ENCODE measurements around the gene SLC6A11. TPM values are rescaled to one million over a fixed set of nuclear protein-coding genes. Genes with fewer than 3 reads are reported as not detected.

SLC6A11 gene
- total and polyA plus RNA-seq, 3 donors from 2014 or later = 2.0 to 6.9 (median 3.9) TPM

DNA sequence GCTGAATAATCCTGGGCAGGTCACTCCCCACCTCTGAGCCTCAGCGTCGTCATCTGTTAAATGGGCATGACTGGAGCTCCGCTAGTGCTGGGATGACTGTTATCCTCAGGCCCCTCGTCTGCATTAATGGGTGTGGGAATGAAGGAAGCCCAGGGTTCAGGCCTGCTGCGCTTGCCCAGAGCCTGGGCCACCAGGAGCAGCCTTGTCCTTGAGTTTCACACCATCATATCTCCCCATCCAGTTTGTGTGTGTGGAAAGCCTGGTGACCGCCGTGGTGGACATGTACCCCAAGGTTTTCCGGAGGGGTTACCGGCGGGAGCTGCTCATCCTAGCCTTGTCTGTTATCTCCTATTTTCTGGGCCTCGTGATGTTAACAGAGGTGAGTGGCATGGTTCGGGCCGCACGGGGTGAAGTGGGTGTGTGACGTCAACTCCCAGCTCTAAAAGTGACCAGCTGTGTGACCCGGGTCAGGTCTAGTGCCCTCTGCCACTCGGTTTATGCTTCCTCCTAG lies 113.0 kb downstream of the SLC6A11 start:
- Histone ChIP-seq H3K27me3 (no peaks in the 10 kb centered on the region), H3K9me3 (no peaks in the 10 kb centered on the region), H3K27ac (no peak overlapping the region), H3K4me1 (peaks cover 11% of the 10 kb centered on the region), H3K36me3 (ENCODE audit: low read depth, missing control alignments) (no peaks in the 10 kb centered on the region), H3K4me3 (no peak overlapping the region)
- TF ChIP-seq CTCF (IDR thresholded peaks at IDR 0.05) = no peak
- TF ChIP-seq POLR2A (IDR thresholded peaks at IDR 0.05) = no peak
- no peak for DNase-seq
- intact Hi-C loops (cut with DNase I; ENCODE audit: low total_unique reads) = no loop called here
- WGBS, 2 donors = 88% methylated on average over 8 to 17 of the region's 17 CpGs

GRCh38 chr3:10929978-10930665 lies 114.1 kb downstream of the SLC6A11 start:
- Histone ChIP-seq H3K9me3 (no peaks in the 10 kb centered on the region), H3K27ac (no peak overlapping the region), H3K4me3 (no peak overlapping the region), H3K36me3 (ENCODE audit: low read depth, missing control alignments) (no peaks in the 10 kb centered on the region), H3K27me3 (no peaks in the 10 kb centered on the region), H3K4me1 (peaks cover 15% of the 10 kb centered on the region)
- no peak for DNase-seq
- intact Hi-C loops (cut with DNase I; ENCODE audit: low total_unique reads) = no loop called here
- TF ChIP-seq POLR2A (IDR thresholded peaks at IDR 0.05) (no peak), CTCF (IDR thresholded peaks at IDR 0.05) (no peak)
- 92 to 96% methylated on average over 9 of the region's 9 CpGs for WGBS, 2 donors

GRCh38 chr3:10930666-10931040 lies 114.6 kb downstream of the SLC6A11 start:
- Histone ChIP-seq H3K4me1 (peaks cover 15% of the 10 kb centered on the region), H3K4me3 (no peak overlapping the region), H3K27ac (no peak overlapping the region), H3K36me3 (ENCODE audit: low read depth, missing control alignments) (no peaks in the 10 kb centered on the region), H3K27me3 (no peaks in the 10 kb centered on the region), H3K9me3 (no peaks in the 10 kb centered on the region)
- TF ChIP-seq CTCF (IDR thresholded peaks at IDR 0.05) = no peak
- TF ChIP-seq POLR2A (IDR thresholded peaks at IDR 0.05) = no peak
- DNase-seq = no peak
- WGBS, 2 donors = 87 to 93% methylated on average over 8 of the region's 8 CpGs
- intact Hi-C loops (cut with DNase I; ENCODE audit: low total_unique reads) = no loop called here

DNA sequence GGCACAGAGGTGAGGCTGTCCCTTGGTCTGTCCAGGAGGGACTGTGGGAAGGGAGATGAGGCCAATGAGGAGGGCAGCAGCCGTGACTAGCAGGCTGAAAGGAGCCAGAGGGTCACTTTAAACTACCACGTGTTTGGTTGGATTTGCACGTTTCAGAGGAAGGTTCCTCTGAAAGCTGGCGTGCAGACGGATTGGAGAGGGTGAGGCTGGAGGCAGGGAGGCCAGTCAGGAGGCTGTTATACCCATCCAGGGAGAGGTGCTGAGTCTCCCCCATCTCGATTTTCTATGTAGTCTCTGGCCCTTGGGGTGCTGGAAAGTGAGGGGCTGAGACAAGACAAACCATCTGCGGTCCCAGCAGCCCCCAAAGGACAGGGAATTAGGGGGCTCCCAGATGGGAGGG lies 116.6 kb downstream of the SLC6A11 start:
- H3K4me1 ChIP-seq = peaks cover 19% of the 10 kb centered on the region
- H3K36me3 ChIP-seq (ENCODE audit: low read depth, missing control alignments) = no peaks in the 10 kb centered on the region
- 86 to 90% methylated on average over 7 of the region's 7 CpGs for whole genome bisulfite sequencing, 2 donors
- no peak overlapping the region for H3K4me3 ChIP-seq
- no peaks in the 10 kb centered on the region for H3K27me3 ChIP-seq
- intact Hi-C loops (cut with DNase I; ENCODE audit: low total_unique reads) = no loop called here
- H3K27ac ChIP-seq = no peak overlapping the region
- no peak for DNase-seq
- no peaks in the 10 kb centered on the region for H3K9me3 ChIP-seq
- TF ChIP-seq CTCF (IDR thresholded peaks at IDR 0.05) (no peak), POLR2A (IDR thresholded peaks at IDR 0.05) (no peak)

- H3K36me3 ChIP-seq (ENCODE audit: low read depth, missing control alignments) = no peaks in the 10 kb centered on the region
- intact Hi-C loops (cut with DNase I; ENCODE audit: low total_unique reads) = no loop called here
- no peak for DNase-seq
- no peak overlapping the region for H3K27ac ChIP-seq
- no peaks in the 10 kb centered on the region for H3K9me3 ChIP-seq
- 87 to 88% methylated on average over 8 of the region's 8 CpGs for WGBS, 2 donors
- no peak overlapping the region for H3K4me3 ChIP-seq
- TF ChIP-seq CTCF (IDR thresholded peaks at IDR 0.05) = no peak
- no peak for TF ChIP-seq POLR2A (IDR thresholded peaks at IDR 0.05)
- peaks cover 15% of the 10 kb centered on the region for H3K4me1 ChIP-seq
- no peaks in the 10 kb centered on the region for H3K27me3 ChIP-seq
These were observed 117.0 kb downstream of the SLC6A11 start for GRCh38 chr3:10933021-10933420.
